HCT116 (cell line): ENCODE data around the gene RASIP1. TPM values are rescaled to one million over a fixed set of nuclear protein-coding genes. Genes with fewer than 3 reads are reported as not detected.
"Not testable (repeated sequence)": the region's sequence is repeated elsewhere in the genome, so short reads cannot be mapped to it uniquely, and the experiment has no call there.

Source experiments
- ATAC-seq: fragments of 200-7000 bp; cut with Tn5 transposase; 2 replicates; pipeline ENCODE4 v1.9.1; 2020; ENCODE audit warnings: mild to moderate bottlenecking, moderate library complexity
- BruUV-seq: library from RNA; stranded (reverse); fragments of 400-500 nt; replicated peaks from 2 replicates; lab custom pipeline; 2021; lab: Mats Ljungman, UMichigan
- CTCF ChIA-PET: fragments of 300-600 bp; sonication (Branson Sonifier 250); formaldehyde crosslinking; loops from one replicate; lab custom pipeline; 2021; ENCODE audit warnings: antibody characterized with exemption; lab: Charles Lee
- POLR2A ChIA-PET: fragments of 300-600, 350-600 bp; sonication (Branson Sonifier 250); formaldehyde crosslinking; loops from one replicate; lab custom pipeline; 2021; ENCODE audit warnings: antibody characterized with exemption; lab: Charles Lee
- RAD21 ChIA-PET, 2 experiments: fragments of 300-600 bp; sonication (Branson Sonifier 250); formaldehyde crosslinking; loops; one replicate each; lab custom pipeline; 2023; ENCODE audit warnings: low total read pairs in 2 of 2; ENCODE audit not compliant: uncharacterized antibody in 2 of 2, unreplicated experiment in 2 of 2, low non-redundant PET in 1 of 2; lab: Charles Lee
- DNase-seq: peaks from one replicate; pipeline ENCODE4 v3.0.0-alpha.2; 2010; ENCODE audit warnings: low read depth, low spot score
- H2AFZ ChIP-seq: fragments of 200-600 bp; shearing (Covaris generic), sonication (generic); 2 replicates; pipeline ENCODE4 v1.6.1; 2017; ENCODE audit warnings: low read depth, mixed run types, mixed read lengths, antibody characterized with exemption, low read length; ENCODE audit not compliant: poor library complexity, severe bottlenecking
- H3K27ac ChIP-seq: 2 replicates; pipeline ENCODE4 v1.5.1; 2012; ENCODE audit warnings: low read depth, low read length
- H3K27me3 ChIP-seq: fragments of 200-600 bp; sonication (generic); 2 replicates; pipeline ENCODE4 v1.6.1; 2016; ENCODE audit warnings: mixed run types, low read length, mixed read lengths; ENCODE audit not compliant: insufficient read depth
- H3K36me3 ChIP-seq, 2 experiments: fragments of 200-500 bp in 1 of 2; fragments of 200-600 bp in 1 of 2; sonication (Bioruptor generic) in 1 of 2; sonication (generic) in 1 of 2; 2 replicates each; pipeline versions ENCODE4 v1.5.1 to v1.6.1; 2014 to 2016; ENCODE audit warnings: low read length in 2 of 2, inconsistent platforms in 1 of 2, mixed read lengths in 1 of 2, mixed run types in 1 of 2; ENCODE audit not compliant: insufficient read depth in 2 of 2, control insufficient read depth in 1 of 2
- H3K4me1 ChIP-seq, 2 experiments: fragments of 200-600 bp in 1 of 2; sonication (generic) in 1 of 2; 2 replicates each; pipeline versions ENCODE4 v1.5.1 to v1.6.1; 2012 to 2017; ENCODE audit warnings: low read length in 2 of 2, inconsistent platforms in 1 of 2, mild to moderate bottlenecking in 1 of 2, mixed read lengths in 1 of 2, mixed run types in 1 of 2, moderate library complexity in 1 of 2; ENCODE audit not compliant: insufficient read depth in 2 of 2, control insufficient read depth in 1 of 2
- H3K4me2 ChIP-seq: fragments of 200-600 bp; sonication (generic); 2 replicates; pipeline ENCODE4 v1.6.1; 2017; ENCODE audit warnings: mixed run types, low read length, mixed read lengths
- H3K4me3 ChIP-seq, 2 experiments: fragments of 200-600 bp in 1 of 2; sonication (generic) in 1 of 2; replicated peaks in 1 of 2; 2 replicates each; pipeline ENCODE4 v1.5.1; 2011 to 2016; ENCODE audit warnings: low read length in 2 of 2, control low read depth in 1 of 2, low read depth in 1 of 2, mild to moderate bottlenecking in 1 of 2, mixed read lengths in 1 of 2, mixed run types in 1 of 2
- H3K79me2 ChIP-seq: fragments of 200-600 bp; sonication (generic); 2 replicates; pipeline ENCODE4 v1.6.1; 2017; ENCODE audit warnings: mild to moderate bottlenecking, mixed run types, low read length, moderate library complexity, mixed read lengths; ENCODE audit not compliant: insufficient read depth
- H3K9ac ChIP-seq: fragments of 200-600 bp; sonication (generic); 2 replicates; pipeline ENCODE4 v1.6.1; 2016; ENCODE audit warnings: low read length, mixed read lengths
- H3K9me2 ChIP-seq: fragments of 200-600 bp; sonication (generic), shearing (Covaris generic); 2 replicates; pipeline ENCODE4 v1.6.1; 2017; ENCODE audit warnings: mixed run types, mild to moderate bottlenecking, moderate library complexity; ENCODE audit not compliant: insufficient read depth
- H3K9me3 ChIP-seq, 2 experiments: fragments of 200-500 bp in 1 of 2; fragments of 200-600 bp in 1 of 2; sonication (Bioruptor generic) in 1 of 2; sonication (generic) in 1 of 2; 2 replicates each; pipeline ENCODE4 v1.6.1; 2014 to 2017; ENCODE audit warnings: low read length in 2 of 2, mixed read lengths in 2 of 2, inconsistent platforms in 1 of 2, low read depth in 1 of 2, mild to moderate bottlenecking in 1 of 2, mixed run types in 1 of 2, moderate library complexity in 1 of 2; ENCODE audit not compliant: control insufficient read depth in 1 of 2, insufficient read depth in 1 of 2
- H4K20me1 ChIP-seq: fragments of 200-600 bp; sonication (generic), shearing (Covaris generic); 2 replicates; pipeline ENCODE4 v1.6.1; 2017; ENCODE audit warnings: mixed run types, mild to moderate bottlenecking, moderate library complexity; ENCODE audit not compliant: insufficient read depth
- CEBPB ChIP-seq: IDR thresholded peaks from 2 replicates; pipeline ENCODE4 v1.6.1; 2012; ENCODE audit warnings: low read depth
- EGR1 ChIP-seq: IDR thresholded peaks from 2 replicates; pipeline ENCODE4 v1.6.1; 2012; ENCODE audit warnings: low read depth
- ELF1 ChIP-seq: IDR thresholded peaks from 2 replicates; pipeline ENCODE4 v1.6.1; 2012; ENCODE audit warnings: low read depth, borderline replicate concordance
- FOSL1 ChIP-seq: IDR thresholded peaks from 2 replicates; pipeline ENCODE4 v1.6.1; 2012; ENCODE audit warnings: low read depth
- POLR2A ChIP-seq: IDR thresholded peaks from 2 replicates; pipeline ENCODE4 v1.7.0; 2011; ENCODE audit warnings: borderline replicate concordance; ENCODE audit not compliant: insufficient read depth, insufficient read length; ENCODE audit errors: extremely low read depth
- POLR2AphosphoS5 ChIP-seq: IDR thresholded peaks from 2 replicates; pipeline ENCODE4 v1.6.1; 2011; ENCODE audit warnings: mild to moderate bottlenecking, low read depth, low read length, moderate library complexity
- RAD21 ChIP-seq: IDR thresholded peaks from 2 replicates; pipeline ENCODE4 v1.6.1; 2012; ENCODE audit warnings: low read depth, mild to moderate bottlenecking
- SP1 ChIP-seq: IDR thresholded peaks from 2 replicates; pipeline ENCODE4 v1.6.1; 2012; ENCODE audit warnings: low read depth
- TCF7L2 ChIP-seq: IDR thresholded peaks from 2 replicates; pipeline ENCODE4 v1.7.0; 2011; ENCODE audit warnings: borderline replicate concordance, inconsistent platforms; ENCODE audit not compliant: insufficient read depth, insufficient read length; ENCODE audit errors: extremely low read depth
- ZFX ChIP-seq: fragments of 450-650 bp; IDR thresholded peaks from 2 replicates; pipeline ENCODE4 v1.6.1; 2017
- ZNF274 ChIP-seq: fragments of 200-500 bp; sonication (Bioruptor generic); IDR thresholded peaks from 2 replicates; pipeline ENCODE4 v1.6.1; 2014; ENCODE audit warnings: mild to moderate bottlenecking, low read depth, low read length, inconsistent platforms
- intact Hi-C: fragments of 100-400 bp; cut with micrococcal nuclease; formaldehyde crosslinking; loops from 2 replicates; pipeline ENCODE4 v1.10.0; 2022
- total RNA-seq: library from RNA; stranded (reverse); gene quantifications from one replicate; pipeline ENCODE4 v1.2.1, GENCODE V29; 2021; ENCODE audit not compliant: unreplicated experiment
- TF ChIP-seq, protein P1 (sequence below), 3 experiments: fragments of 200-600 bp in 1 of 3; sonication (generic) in 1 of 3; IDR thresholded peaks in 2 of 3; conservative IDR thresholded peaks in 1 of 3; 2 replicates each; pipeline ENCODE4 v1.5.1; 2012 to 2017; ENCODE audit warnings: low read depth in 2 of 3, low read length in 2 of 3, antibody characterized with exemption in 1 of 3, borderline replicate concordance in 1 of 3, control low read depth in 1 of 3, mild to moderate bottlenecking in 1 of 3, mixed read lengths in 1 of 3, mixed run types in 1 of 3, moderate library complexity in 1 of 3; ENCODE audit not compliant: insufficient read depth in 1 of 3
- TF ChIP-seq, protein P2 (sequence below): IDR thresholded peaks from 2 replicates; pipeline ENCODE4 v1.6.1; 2012; ENCODE audit warnings: low read depth
- TF ChIP-seq, protein P3 (sequence below): IDR thresholded peaks from 2 replicates; pipeline ENCODE4 v1.6.1; 2012

Gene RASIP1
- total RNA-seq, 1 experiment from 2014 or later: 1.9 TPM

DNA sequence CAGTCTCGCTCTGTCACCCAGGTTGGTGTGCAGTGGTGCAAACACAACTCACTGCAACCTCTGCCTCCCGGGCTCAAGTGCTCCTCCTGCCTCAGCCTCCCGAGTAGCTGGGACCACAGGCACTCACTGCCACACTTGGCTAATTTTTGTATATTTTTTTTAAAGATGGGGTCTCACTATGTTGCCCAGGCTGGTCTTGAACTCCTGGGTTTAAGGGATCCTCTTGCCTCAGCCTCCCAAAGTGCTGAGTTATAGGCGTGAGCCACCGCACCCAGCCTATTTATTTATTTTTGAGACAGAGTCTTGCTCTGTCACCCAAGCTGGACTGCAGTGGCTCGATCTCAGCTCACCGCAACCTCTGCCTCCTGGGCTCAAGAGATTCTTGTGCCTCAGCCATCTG lies 53.8 kb downstream of the RASIP1 start:
- BruUV-seq: not testable (repeated sequence)

DNA sequence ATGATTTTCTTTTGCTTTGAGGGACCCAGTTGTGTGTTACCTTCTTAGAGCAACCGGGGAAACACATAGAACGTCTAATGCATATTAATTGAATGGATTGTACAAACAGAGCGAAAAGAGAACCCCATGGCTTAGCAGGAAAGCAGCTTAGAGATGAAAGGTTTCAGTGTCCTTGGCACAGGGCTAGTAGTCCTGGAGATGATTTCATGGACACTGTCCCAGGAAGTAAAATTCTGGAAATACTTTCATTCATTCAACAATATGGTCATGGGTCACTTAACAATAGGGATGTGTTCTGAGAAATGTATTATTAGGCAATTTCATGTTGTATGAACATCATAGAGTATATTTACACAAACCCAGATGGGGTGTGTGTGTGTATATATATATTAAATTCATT lies 54.3 kb downstream of the RASIP1 start:
- POLR2A ChIA-PET: no interaction called here
- no peaks in the 10 kb centered on the region for H3K27me3 ChIP-seq
- H3K79me2 ChIP-seq: no peaks in the 10 kb centered on the region
- no peaks in the 10 kb centered on the region for H3K36me3 ChIP-seq
- peaks cover 21 to 24% of the 10 kb centered on the region in 2 experiments for H3K4me1 ChIP-seq
- DNase-seq (no peak), ATAC-seq (0 out of 2 replicates have a peak, but pooled peaks have one; percentile 16)
- no peak overlapping the region for H3K27ac ChIP-seq
- CTCF ChIA-PET: interaction anchor here (1.0 kb wide), 1 partner anchor 40 kb away, joined by 3 read pairs; the partner anchor contains the start of gene CA11
- H2AFZ ChIP-seq: no peak overlapping the region
- no peaks in the 10 kb centered on the region for H4K20me1 ChIP-seq
- H3K9me3 ChIP-seq: no peaks in the 10 kb centered on the region
- H3K4me3 ChIP-seq: no peak overlapping the region
- RAD21 ChIA-PET: interaction anchor here in 1 of 2 experiments (0.7 kb wide), 1 partner anchor 110 kb away, joined by 3 read pairs; no protein-coding TSS in a partner anchor
- intact Hi-C loops: no loop called here
- H3K9me2 ChIP-seq: no peaks in the 10 kb centered on the region
- BruUV-seq: no TSS peak
- peak overlapping the region; percentile 65 for H3K4me2 ChIP-seq
- no peak overlapping the region for H3K9ac ChIP-seq
- TF ChIP-seq POLR2A: no peak
- no peak for TF ChIP-seq CEBPB
- TF ChIP-seq, protein P1, sequence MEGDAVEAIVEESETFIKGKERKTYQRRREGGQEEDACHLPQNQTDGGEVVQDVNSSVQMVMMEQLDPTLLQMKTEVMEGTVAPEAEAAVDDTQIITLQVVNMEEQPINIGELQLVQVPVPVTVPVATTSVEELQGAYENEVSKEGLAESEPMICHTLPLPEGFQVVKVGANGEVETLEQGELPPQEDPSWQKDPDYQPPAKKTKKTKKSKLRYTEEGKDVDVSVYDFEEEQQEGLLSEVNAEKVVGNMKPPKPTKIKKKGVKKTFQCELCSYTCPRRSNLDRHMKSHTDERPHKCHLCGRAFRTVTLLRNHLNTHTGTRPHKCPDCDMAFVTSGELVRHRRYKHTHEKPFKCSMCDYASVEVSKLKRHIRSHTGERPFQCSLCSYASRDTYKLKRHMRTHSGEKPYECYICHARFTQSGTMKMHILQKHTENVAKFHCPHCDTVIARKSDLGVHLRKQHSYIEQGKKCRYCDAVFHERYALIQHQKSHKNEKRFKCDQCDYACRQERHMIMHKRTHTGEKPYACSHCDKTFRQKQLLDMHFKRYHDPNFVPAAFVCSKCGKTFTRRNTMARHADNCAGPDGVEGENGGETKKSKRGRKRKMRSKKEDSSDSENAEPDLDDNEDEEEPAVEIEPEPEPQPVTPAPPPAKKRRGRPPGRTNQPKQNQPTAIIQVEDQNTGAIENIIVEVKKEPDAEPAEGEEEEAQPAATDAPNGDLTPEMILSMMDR (IDR thresholded peaks at IDR 0.05 in 2 of 3, conservative IDR thresholded peaks at IDR 0.05 in 1 of 3; ENCODE audit: borderline replicate concordance in 1 of 3, insufficient read depth in 1 of 3, low read depth in 2 of 3, low read length in 2 of 3): no peak
- no peak for TF ChIP-seq SP1
- TF ChIP-seq ZNF274: no peak
- TF ChIP-seq RAD21: no peak
- TF ChIP-seq TCF7L2: no peak
- no peak for TF ChIP-seq FOSL1
- no peak for TF ChIP-seq ELF1
- TF ChIP-seq ZFX: no peak
- no peak for TF ChIP-seq POLR2AphosphoS5
- TF ChIP-seq EGR1: no peak
- TF ChIP-seq, protein P2, sequence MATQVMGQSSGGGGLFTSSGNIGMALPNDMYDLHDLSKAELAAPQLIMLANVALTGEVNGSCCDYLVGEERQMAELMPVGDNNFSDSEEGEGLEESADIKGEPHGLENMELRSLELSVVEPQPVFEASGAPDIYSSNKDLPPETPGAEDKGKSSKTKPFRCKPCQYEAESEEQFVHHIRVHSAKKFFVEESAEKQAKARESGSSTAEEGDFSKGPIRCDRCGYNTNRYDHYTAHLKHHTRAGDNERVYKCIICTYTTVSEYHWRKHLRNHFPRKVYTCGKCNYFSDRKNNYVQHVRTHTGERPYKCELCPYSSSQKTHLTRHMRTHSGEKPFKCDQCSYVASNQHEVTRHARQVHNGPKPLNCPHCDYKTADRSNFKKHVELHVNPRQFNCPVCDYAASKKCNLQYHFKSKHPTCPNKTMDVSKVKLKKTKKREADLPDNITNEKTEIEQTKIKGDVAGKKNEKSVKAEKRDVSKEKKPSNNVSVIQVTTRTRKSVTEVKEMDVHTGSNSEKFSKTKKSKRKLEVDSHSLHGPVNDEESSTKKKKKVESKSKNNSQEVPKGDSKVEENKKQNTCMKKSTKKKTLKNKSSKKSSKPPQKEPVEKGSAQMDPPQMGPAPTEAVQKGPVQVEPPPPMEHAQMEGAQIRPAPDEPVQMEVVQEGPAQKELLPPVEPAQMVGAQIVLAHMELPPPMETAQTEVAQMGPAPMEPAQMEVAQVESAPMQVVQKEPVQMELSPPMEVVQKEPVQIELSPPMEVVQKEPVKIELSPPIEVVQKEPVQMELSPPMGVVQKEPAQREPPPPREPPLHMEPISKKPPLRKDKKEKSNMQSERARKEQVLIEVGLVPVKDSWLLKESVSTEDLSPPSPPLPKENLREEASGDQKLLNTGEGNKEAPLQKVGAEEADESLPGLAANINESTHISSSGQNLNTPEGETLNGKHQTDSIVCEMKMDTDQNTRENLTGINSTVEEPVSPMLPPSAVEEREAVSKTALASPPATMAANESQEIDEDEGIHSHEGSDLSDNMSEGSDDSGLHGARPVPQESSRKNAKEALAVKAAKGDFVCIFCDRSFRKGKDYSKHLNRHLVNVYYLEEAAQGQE: no peak
- TF ChIP-seq, protein P3, sequence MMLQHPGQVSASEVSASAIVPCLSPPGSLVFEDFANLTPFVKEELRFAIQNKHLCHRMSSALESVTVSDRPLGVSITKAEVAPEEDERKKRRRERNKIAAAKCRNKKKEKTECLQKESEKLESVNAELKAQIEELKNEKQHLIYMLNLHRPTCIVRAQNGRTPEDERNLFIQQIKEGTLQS: no peak

More for the DNA sequence above, 53.8 kb downstream of the RASIP1 start:
- ATAC-seq, intact Hi-C loops, H3K9me2 ChIP-seq, H4K20me1 ChIP-seq, H3K27ac ChIP-seq, H3K9me3 ChIP-seq, H2AFZ ChIP-seq, H3K9ac ChIP-seq, H3K79me2 ChIP-seq, H3K36me3 ChIP-seq, POLR2A ChIA-PET, H3K4me3 ChIP-seq, DNase-seq, H3K4me2 ChIP-seq, H3K27me3 ChIP-seq: not testable (repeated sequence)
- H3K4me1 ChIP-seq: peaks cover 21 to 24% of the 10 kb centered on the region in 2 experiments
- ChIA-PET RAD21 (interaction anchor here in 1 of 2 experiments (0.7 kb wide), 1 partner anchor 109 kb away, joined by 3 read pairs; no protein-coding TSS in a partner anchor), CTCF (interaction anchor here (1.0 kb wide), 1 partner anchor 41 kb away, joined by 3 read pairs; the partner anchor contains the start of gene CA11)
